Measurements from ENCODE around the gene FBXL17.

GRCh38 chr5:108366500-108366899 is 15.4 kb downstream of the FBXL17 start:
- no peak for TF ChIP-seq CTCF (IDR thresholded peaks at IDR 0.05; ENCODE audit: borderline replicate concordance, extremely low read depth, low read length, poor library complexity, severe bottlenecking)
- TF ChIP-seq EZH2 (IDR thresholded peaks at IDR 0.05; ENCODE audit: borderline replicate concordance, low read depth, low read length, severe bottlenecking) = no peak

Data from DND-41 (cell line).